CD4-positive, alpha-beta T cell (primary cell): ENCODE results near the gene ADCY5. TPM values are rescaled to one million over a fixed set of nuclear protein-coding genes. Genes with fewer than 3 reads are reported as not detected.
A peak's percentile ranks its signal among the peaks of the same experiment; 100 is the strongest.

Experiments
- ATAC-seq: fragments of 200-7000 bp; cut with Tn5 transposase; one replicate; pipeline ENCODE4 v1.10.0; 2022; ENCODE audit warnings: mild to moderate bottlenecking; ENCODE audit not compliant: poor library complexity
- CTCF ChIA-PET: fragments of 350-600 bp; sonication (Branson Sonifier 250); formaldehyde crosslinking; loops from one replicate; lab custom pipeline; 2021; ENCODE audit warnings: antibody characterized with exemption, inconsistent platforms; lab: Charles Lee
- POLR2A ChIA-PET: fragments of 350-600 bp; sonication (Branson Sonifier 250); formaldehyde crosslinking; loops from one replicate; lab custom pipeline; 2021; ENCODE audit warnings: antibody characterized with exemption, inconsistent platforms; lab: Charles Lee
- DNase-seq, 14 experiments: peaks; one replicate each; pipeline ENCODE4 v3.0.0-alpha.2; 2013 to 2020; ENCODE audit warnings: mixed read lengths in 2 of 14
- H3K27ac ChIP-seq, 2 donors: one replicate each; pipeline versions ENCODE4 v1.5.1 to v1.7.0; 2013; ENCODE audit warnings: low read length in 2 of 2, low read depth in 1 of 2, mild to moderate bottlenecking in 1 of 2
- H3K27me3 ChIP-seq, 2 experiments: 1 replicate in 1 of 2; 2 replicates in 1 of 2; pipeline versions ENCODE4 v1.6.1 to v1.7.0; 2013; ENCODE audit warnings: low read length in 2 of 2, control low read depth in 1 of 2, mild to moderate bottlenecking in 1 of 2, moderate library complexity in 1 of 2; ENCODE audit not compliant: insufficient read depth in 2 of 2, control insufficient read depth in 1 of 2
- H3K36me3 ChIP-seq: one replicate; pipeline ENCODE4 v1.6.1; 2013; ENCODE audit warnings: low read length, control low read depth; ENCODE audit not compliant: insufficient read depth
- H3K4me1 ChIP-seq: one replicate; pipeline ENCODE4 v1.6.1; 2013; ENCODE audit warnings: low read length, control low read depth; ENCODE audit not compliant: insufficient read depth
- H3K4me3 ChIP-seq: one replicate; pipeline ENCODE4 v1.5.1; 2013; ENCODE audit warnings: mild to moderate bottlenecking, low read length, moderate library complexity
- H3K9me3 ChIP-seq, 2 experiments: 1 replicate in 1 of 2; 2 replicates in 1 of 2; pipeline versions ENCODE4 v1.6.1 to v1.7.0; 2013; ENCODE audit warnings: low read length in 2 of 2, mild to moderate bottlenecking in 2 of 2, control low read depth in 1 of 2, moderate library complexity in 1 of 2; ENCODE audit not compliant: control insufficient read depth in 1 of 2, insufficient read depth in 1 of 2
- H3K27ac Mint-ChIP-seq: one replicate; pipeline ENCODE4 v1.8.0; 2020; ENCODE audit warnings: mixed read lengths
- H3K27me3 Mint-ChIP-seq: one replicate; pipeline ENCODE4 v1.8.0; 2021; ENCODE audit warnings: mixed read lengths
- H3K36me3 Mint-ChIP-seq: one replicate; pipeline ENCODE4 v1.8.0; 2021; ENCODE audit warnings: low read depth, mixed read lengths
- H3K4me1 Mint-ChIP-seq: one replicate; pipeline ENCODE4 v1.8.0; 2021; ENCODE audit warnings: low read depth, mixed read lengths
- H3K4me3 Mint-ChIP-seq: one replicate; pipeline ENCODE4 v1.8.0; 2020; ENCODE audit warnings: mild to moderate bottlenecking, mixed read lengths
- H3K9me3 Mint-ChIP-seq: one replicate; pipeline ENCODE4 v1.8.0; 2020; ENCODE audit warnings: mixed read lengths
- CTCF ChIP-seq: fragments of 200-600 bp; IDR thresholded peaks from one replicate; pipeline ENCODE4 v1.8.0; 2022; ENCODE audit warnings: antibody characterized with exemption, mild to moderate bottlenecking
- intact Hi-C, 2 experiments: fragments of 100-400 bp; cut with DNase I in 1 of 2; cut with micrococcal nuclease in 1 of 2; formaldehyde crosslinking; loops; one replicate each; pipeline versions ENCODE4 v1.15.1 to v1.9.0; 2023 to 2025; cut with DNase I, micrococcal nuclease
- total RNA-seq, 174 experiments: library from RNA in 2 of 174; stranded (reverse) in 2 of 174; gene quantifications; one replicate each; pipeline ENCODE4 v1.2.3 and lab custom pipeline; 2021 to 2026

The ADCY5 gene
- total RNA-seq, 2 experiments from 2014 or later: not detected

GRCh38 chr3:123258811-123259420, 190.0 kb downstream of the ADCY5 start:
- TF ChIP-seq CTCF: peak; percentile 44
- no peak overlapping the region for H3K27ac Mint-ChIP-seq
- intact Hi-C loops: loop anchor here (5.0 to 10.0 kb wide), 4 partner anchors 224 to 1712 kb away; partner anchors contain the start of genes DTX3L (in 1 of the 2), PARP9 (in 1 of the 2) and POLQ (in 1 of the 2)
- peak; percentile 77 for ATAC-seq
- H3K27me3 Mint-ChIP-seq: no peaks in the 10 kb centered on the region
- Histone ChIP-seq H3K36me3 (peaks cover 3% of the 10 kb centered on the region), H3K4me3 (no peak overlapping the region), H3K4me1 (no peaks in the 10 kb centered on the region), H3K9me3 (no peaks in the 10 kb centered on the region), H3K27ac (no peak overlapping the region), H3K27me3 (no peaks in the 10 kb centered on the region)
- H3K4me3 Mint-ChIP-seq: no peak overlapping the region
- no peaks in the 10 kb centered on the region for H3K4me1 Mint-ChIP-seq
- peaks cover 60% of the 10 kb centered on the region for H3K36me3 Mint-ChIP-seq
- ChIA-PET POLR2A (no interaction called here), CTCF (interaction anchor here (0.5 kb wide), 1 partner anchor 1526 kb away, joined by 3 read pairs; no protein-coding TSS in a partner anchor)
- DNase-seq: peak in 3 of 14 experiments; percentile 37 to 48 (median 45)
- H3K9me3 Mint-ChIP-seq: no peaks in the 10 kb centered on the region

- DNase-seq (no peak), ATAC-seq (no peak)
- ChIA-PET POLR2A (no interaction called here), CTCF (no interaction called here)
- Histone ChIP-seq H3K4me1 (no peaks in the 10 kb centered on the region), H3K9me3 (no peaks in the 10 kb centered on the region), H3K4me3 (no peak overlapping the region), H3K27ac (no peak overlapping the region), H3K36me3 (peaks cover 3% of the 10 kb centered on the region), H3K27me3 (no peaks in the 10 kb centered on the region)
- no peaks in the 10 kb centered on the region for H3K9me3 Mint-ChIP-seq
- no peak overlapping the region for H3K4me3 Mint-ChIP-seq
- no peak overlapping the region for H3K27ac Mint-ChIP-seq
- no peaks in the 10 kb centered on the region for H3K4me1 Mint-ChIP-seq
- peaks cover 55% of the 10 kb centered on the region for H3K36me3 Mint-ChIP-seq
- no peak for TF ChIP-seq CTCF
- no peaks in the 10 kb centered on the region for H3K27me3 Mint-ChIP-seq
- intact Hi-C loops: loop anchor here (5.0 to 10.0 kb wide), 4 partner anchors 224 to 1711 kb away; partner anchors contain the start of genes DTX3L (in 1 of the 2), PARP9 (in 1 of the 2) and POLQ (in 1 of the 2)
Observed at GRCh38 chr3:123258359-123258758, 190.5 kb downstream of the ADCY5 start.

GRCh38 chr3:123256256-123256655, 192.6 kb downstream of the ADCY5 start:
- ATAC-seq: no peak
- H3K27me3 Mint-ChIP-seq: no peaks in the 10 kb centered on the region
- no peak overlapping the region for H3K27ac Mint-ChIP-seq
- H3K4me3 ChIP-seq: no peak overlapping the region
- H3K27me3 ChIP-seq: no peaks in the 10 kb centered on the region
- H3K4me3 Mint-ChIP-seq: no peak overlapping the region
- CTCF ChIA-PET: no interaction called here
- peaks cover 54% of the 10 kb centered on the region for H3K36me3 Mint-ChIP-seq
- intact Hi-C loops: loop anchor here (5.0 to 10.0 kb wide), 4 partner anchors 221 to 1709 kb away; partner anchors contain the start of genes DTX3L (in 1 of the 2), PARP9 (in 1 of the 2) and POLQ (in 1 of the 2)
- H3K4me1 Mint-ChIP-seq: no peaks in the 10 kb centered on the region
- H3K9me3 Mint-ChIP-seq: no peaks in the 10 kb centered on the region
- H3K27ac ChIP-seq: no peak overlapping the region
- TF ChIP-seq CTCF: no peak
- POLR2A ChIA-PET: no interaction called here
- H3K36me3 ChIP-seq: peaks cover 8% of the 10 kb centered on the region
- H3K4me1 ChIP-seq: no peaks in the 10 kb centered on the region
- DNase-seq: no peak
- no peaks in the 10 kb centered on the region for H3K9me3 ChIP-seq
